Gastrocnemius medialis (tissue), 4 donors: ENCODE measurements around the gene KIRREL1. TPM values are rescaled to one million over a fixed set of nuclear protein-coding genes. Genes with fewer than 3 reads are reported as not detected.

Experiments
- ATAC-seq, 2 donors: fragments of 150-250 bp; one replicate each; pipeline ENCODE4 v1.9.1; 2016
- DNase-seq, 2 donors: peaks; one replicate each; pipeline ENCODE4 v3.0.0-alpha.2; 2019
- H3K27ac ChIP-seq, 4 donors: fragments of 200-600 bp; sonication (generic); 1 replicate in 1 of 4; 2 replicates in 3 of 4; pipeline ENCODE4 v1.5.1; 2016 to 2018; ENCODE audit warnings: mild to moderate bottlenecking in 2 of 4, moderate library complexity in 1 of 4
- H3K27me3 ChIP-seq, 3 donors: fragments of 200-600 bp; sonication (generic) in 2 of 3; 1 replicate in 1 of 3; 2 replicates in 2 of 3; pipeline versions ENCODE4 v1.5.1 to v1.6.0; 2016 to 2019; ENCODE audit warnings: mild to moderate bottlenecking in 1 of 3, moderate library complexity in 1 of 3
- H3K36me3 ChIP-seq, 2 donors: fragments of 200-600 bp; sonication (generic) in 1 of 2; one replicate each; pipeline ENCODE4 v1.5.1; 2017 to 2018
- H3K4me1 ChIP-seq, 2 donors: fragments of 200-600 bp; sonication (generic) in 1 of 2; one replicate each; pipeline ENCODE4 v1.5.1; 2016 to 2017; ENCODE audit warnings: mild to moderate bottlenecking in 2 of 2
- H3K4me3 ChIP-seq, 4 donors: fragments of 200-600 bp; sonication (generic) in 3 of 4; 1 replicate in 1 of 4; 2 replicates in 3 of 4; pipeline ENCODE4 v1.5.1; 2016 to 2019; ENCODE audit warnings: mild to moderate bottlenecking in 2 of 4
- H3K9me3 ChIP-seq, 3 donors: fragments of 200-600 bp; sonication (generic) in 2 of 3; 1 replicate in 1 of 3; 2 replicates in 2 of 3; pipeline ENCODE4 v1.5.1; 2016 to 2019
- CTCF ChIP-seq, 5 experiments: fragments of 450-650 bp in 3 of 5; fragments of 200-600 bp in 2 of 5; sonication (generic) in 2 of 5; IDR thresholded peaks in 4 of 5; conservative IDR thresholded peaks in 1 of 5; 1 replicate in 4 of 5; 2 replicates in 1 of 5; pipeline ENCODE4 v1.5.1; 2016 to 2019; ENCODE audit warnings: antibody characterized with exemption in 5 of 5, mild to moderate bottlenecking in 3 of 5, moderate library complexity in 3 of 5
- POLR2A ChIP-seq, 2 donors: fragments of 450-650 bp; IDR thresholded peaks; one replicate each; pipeline ENCODE4 v1.6.1; 2017; ENCODE audit warnings: antibody characterized with exemption in 2 of 2, mild to moderate bottlenecking in 2 of 2, moderate library complexity in 2 of 2
- in situ Hi-C, 4 donors: fragments of 200-750 bp; cut with MboI; loops; one replicate each; pipeline versions ENCODE4 v1.15.0 to v1.8.0; 2017; ENCODE audit warnings: low sequenced_read_pairs in 4 of 4
- intact Hi-C: fragments of 100-400 bp; cut with DNase I; formaldehyde crosslinking; loops from one replicate; pipeline ENCODE4 v1.15.1; 2023; ENCODE audit warnings: low total_unique reads
- total RNA-seq, 4 donors: library from RNA; depleted of rRNA; stranded (reverse); fragments of >200 nt; gene quantifications; one replicate each; pipeline versions ENCODE4 v1.1.0 to v1.2.3, GENCODE V29; 2016

The KIRREL1 gene
- total RNA-seq, 4 donors from 2014 or later, result 2.8 to 15.1 (median 6.6) TPM

DNA sequence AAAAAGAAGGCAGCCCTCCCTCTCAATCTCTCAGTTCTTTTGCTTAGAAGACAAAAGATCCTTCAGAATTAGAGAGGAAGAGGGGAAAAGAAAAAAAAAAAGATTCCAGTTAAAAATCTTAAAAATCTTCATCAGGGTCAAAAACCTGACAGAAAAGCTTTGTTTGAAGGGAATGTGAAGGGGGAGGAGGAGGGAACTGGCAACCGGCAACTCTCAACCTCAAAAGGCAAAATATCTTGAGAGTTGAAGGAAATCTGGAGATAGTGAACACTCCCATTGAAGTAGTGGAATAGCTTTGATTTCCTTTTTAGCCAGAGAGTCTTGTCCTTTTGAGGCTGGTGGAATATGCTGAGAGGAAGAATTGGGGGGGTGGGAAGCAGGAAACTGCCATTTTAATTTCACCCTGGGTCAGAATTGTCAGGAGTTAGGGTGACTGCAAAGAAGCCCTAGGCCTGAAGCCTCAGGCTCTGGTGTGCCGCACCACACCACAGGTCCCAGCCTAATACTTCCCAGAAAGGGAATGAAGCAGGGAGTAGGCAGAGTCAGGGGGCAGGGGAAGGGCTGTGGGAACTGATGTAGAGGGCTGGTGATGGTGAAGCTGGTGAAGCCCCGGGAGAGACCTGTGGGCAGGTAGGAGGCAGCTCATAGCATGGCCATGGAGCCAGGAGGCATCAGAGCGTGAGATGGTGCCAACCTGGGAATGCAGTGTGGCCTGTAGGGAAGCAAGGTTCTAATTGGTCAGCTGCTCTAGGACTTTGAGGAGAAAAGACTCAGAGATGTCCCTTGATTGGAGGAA, 24.6 kb downstream of the KIRREL1 start:
- no peak for DNase-seq
- in situ Hi-C loops (no loop called here), intact Hi-C loops (no loop called here)
- no peaks in the 10 kb centered on the region for H3K27me3 ChIP-seq
- H3K4me3 ChIP-seq, result no peak overlapping the region
- peak overlapping the region; percentile 49 to 75 (median 66) for H3K27ac ChIP-seq
- no peaks in the 10 kb centered on the region for H3K9me3 ChIP-seq
- peaks cover 28 to 33% of the 10 kb centered on the region in 2 donors for H3K4me1 ChIP-seq
- TF ChIP-seq CTCF (IDR thresholded peaks at IDR 0.05 in 4 of 5, conservative IDR thresholded peaks at IDR 0.05 in 1 of 5) (no peak), POLR2A (IDR thresholded peaks at IDR 0.05) (no peak)
- ATAC-seq, result no peak
- no peaks in the 10 kb centered on the region for H3K36me3 ChIP-seq

DNA sequence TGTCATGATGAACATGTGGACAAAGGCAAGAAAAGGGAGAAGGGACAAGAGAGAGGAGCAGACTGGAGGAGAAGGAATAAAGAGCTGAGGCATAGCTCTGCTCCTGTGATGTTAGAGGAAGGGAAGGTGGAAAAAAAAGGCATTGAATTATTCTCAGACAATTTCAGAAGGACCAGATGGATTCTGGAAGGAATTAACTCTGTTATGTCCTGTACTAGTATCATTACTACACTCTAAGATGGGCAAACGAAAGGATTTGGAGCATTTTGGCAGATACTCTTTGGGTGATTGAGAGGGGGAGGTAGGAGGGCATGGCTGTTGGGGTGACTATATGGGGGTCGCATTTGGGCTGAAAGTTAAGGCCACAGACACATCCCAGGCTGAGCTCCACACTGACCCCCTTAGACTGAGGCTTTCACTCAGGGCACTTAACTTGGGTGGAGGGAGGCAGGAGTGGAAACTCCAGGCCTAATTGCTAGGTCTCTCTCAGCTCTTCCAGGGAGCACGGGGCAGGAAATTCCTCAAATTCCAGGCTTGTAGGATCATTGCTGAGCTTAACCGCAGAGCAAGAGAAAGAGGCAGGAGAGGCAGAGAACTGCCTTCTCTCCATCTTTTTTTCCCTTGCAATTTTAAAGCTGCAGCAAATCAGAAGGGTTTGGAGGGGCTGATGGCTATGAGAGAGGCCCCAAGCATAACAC, 25.9 kb downstream of the KIRREL1 start:
- Histone ChIP-seq H3K4me1 (peaks cover 28 to 33% of the 10 kb centered on the region in 2 donors), H3K27me3 (no peaks in the 10 kb centered on the region), H3K36me3 (no peaks in the 10 kb centered on the region), H3K27ac (peak overlapping the region; percentile 49 to 75 (median 66)), H3K9me3 (no peaks in the 10 kb centered on the region), H3K4me3 (no peak overlapping the region)
- in situ Hi-C loops, result no loop called here
- peak in 1 of 2 donors; percentile 52 for DNase-seq
- ATAC-seq, result peak; percentile 81
- TF ChIP-seq POLR2A (IDR thresholded peaks at IDR 0.05) (no peak), CTCF (IDR thresholded peaks at IDR 0.05 in 4 of 5, conservative IDR thresholded peaks at IDR 0.05 in 1 of 5) (no peak)
- intact Hi-C loops, result no loop called here

GRCh38 chr1:158020259-158020885, 26.9 kb downstream of the KIRREL1 start:
- no peak overlapping the region for H3K4me3 ChIP-seq
- peak overlapping the region; percentile 49 to 75 (median 66) for H3K27ac ChIP-seq
- DNase-seq (no peak), ATAC-seq (no peak)
- no peaks in the 10 kb centered on the region for H3K9me3 ChIP-seq
- no peaks in the 10 kb centered on the region for H3K27me3 ChIP-seq
- TF ChIP-seq POLR2A (IDR thresholded peaks at IDR 0.05) (no peak), CTCF (IDR thresholded peaks at IDR 0.05 in 4 of 5, conservative IDR thresholded peaks at IDR 0.05 in 1 of 5) (no peak)
- in situ Hi-C loops, result no loop called here
- peaks cover 25 to 36% of the 10 kb centered on the region in 2 donors for H3K4me1 ChIP-seq
- intact Hi-C loops, result no loop called here
- no peaks in the 10 kb centered on the region for H3K36me3 ChIP-seq

GRCh38 chr1:158020886-158021620, 27.6 kb downstream of the KIRREL1 start:
- Histone ChIP-seq H3K4me1 (peaks cover 24 to 36% of the 10 kb centered on the region in 2 donors), H3K27me3 (no peaks in the 10 kb centered on the region), H3K9me3 (no peaks in the 10 kb centered on the region), H3K4me3 (no peak overlapping the region), H3K36me3 (no peaks in the 10 kb centered on the region), H3K27ac (peak overlapping the region; percentile 3 to 75 (median 57))
- DNase-seq (no peak), ATAC-seq (no peak)
- intact Hi-C loops (no loop called here), in situ Hi-C loops (no loop called here)
- TF ChIP-seq POLR2A (IDR thresholded peaks at IDR 0.05) (no peak), CTCF (IDR thresholded peaks at IDR 0.05 in 4 of 5, conservative IDR thresholded peaks at IDR 0.05 in 1 of 5) (no peak)
